ENCODE data around the gene NEK1.
"Not testable (repeated sequence)": the region's sequence is repeated elsewhere in the genome, so short reads cannot be mapped to it uniquely, and the experiment has no call there.

Gene NEK1

GRCh38 chr4:169573889-169574288 lies 38.5 kb downstream of the NEK1 start:
- H3K79me2 ChIP-seq (ENCODE audit: insufficient read depth, low read length): no peaks in the 10 kb centered on the region
- H3F3A ChIP-seq (ENCODE audit: low read depth): no peaks in the 10 kb centered on the region
- peaks cover 17% of the 10 kb centered on the region; the same call in 1 of the 2 replicates for H3K36me3 ChIP-seq (ENCODE audit: insufficient read depth, low read length)
- H3K9me2 ChIP-seq (replicated peaks; ENCODE audit: low read depth, low read length): no peaks in the 10 kb centered on the region
- peaks cover 11% of the 10 kb centered on the region for H3K4me1 ChIP-seq (ENCODE audit: insufficient read depth, low read length, poor library complexity, severe bottlenecking)
- no peak overlapping the region for H3K9ac ChIP-seq (ENCODE audit: low read depth, low read length, poor library complexity, severe bottlenecking)
- TF ChIP-seq EZH2phosphoT487 (IDR thresholded peaks at IDR 0.05; ENCODE audit: borderline replicate concordance) (no peak), CTCF (conservative IDR thresholded peaks at IDR 0.05; ENCODE audit: low read length) (no peak)
- no peaks in the 10 kb centered on the region for H3K9me3 ChIP-seq (ENCODE audit: insufficient read depth, low read depth, low read length)
- no peak overlapping the region for H3K4me2 ChIP-seq (ENCODE audit: low read depth, low read length, poor library complexity, severe bottlenecking)
- H2AFZ ChIP-seq (ENCODE audit: low read length): no peak overlapping the region
- no peak overlapping the region for H3K4me3 ChIP-seq (ENCODE audit: low read length, poor library complexity, severe bottlenecking)
- no peaks in the 10 kb centered on the region for H4K20me1 ChIP-seq (ENCODE audit: insufficient read depth, low read length, poor library complexity, severe bottlenecking)
- H3K27me3 ChIP-seq (ENCODE audit: insufficient read depth, low read length, poor library complexity, severe bottlenecking): no peaks in the 10 kb centered on the region

GRCh38 chr4:169571435-169571834 lies 40.9 kb downstream of the NEK1 start:
- Histone ChIP-seq H2AFZ (ENCODE audit: low read length) (no peak overlapping the region), H3K9me2 (replicated peaks; ENCODE audit: low read depth, low read length) (no peaks in the 10 kb centered on the region), H3K4me1 (ENCODE audit: insufficient read depth, low read length, poor library complexity, severe bottlenecking) (peaks cover 11% of the 10 kb centered on the region), H4K20me1 (ENCODE audit: insufficient read depth, low read length, poor library complexity, severe bottlenecking) (no peaks in the 10 kb centered on the region), H3K79me2 (ENCODE audit: insufficient read depth, low read length) (no peaks in the 10 kb centered on the region), H3F3A (ENCODE audit: low read depth) (no peaks in the 10 kb centered on the region), H3K36me3 (ENCODE audit: insufficient read depth, low read length) (peaks cover 17% of the 10 kb centered on the region; the same call in 1 of the 2 replicates), H3K27me3 (ENCODE audit: insufficient read depth, low read length, poor library complexity, severe bottlenecking) (no peaks in the 10 kb centered on the region), H3K9ac (ENCODE audit: low read depth, low read length, poor library complexity, severe bottlenecking) (no peak overlapping the region), H3K4me2 (ENCODE audit: low read depth, low read length, poor library complexity, severe bottlenecking) (no peak overlapping the region), H3K9me3 (ENCODE audit: insufficient read depth, low read depth, low read length) (no peaks in the 10 kb centered on the region), H3K4me3 (ENCODE audit: low read length, poor library complexity, severe bottlenecking) (no peak overlapping the region)
- TF ChIP-seq EZH2phosphoT487 (IDR thresholded peaks at IDR 0.05; ENCODE audit: borderline replicate concordance) (no peak), CTCF (conservative IDR thresholded peaks at IDR 0.05; ENCODE audit: low read length) (no peak)

- H3K79me2 ChIP-seq (ENCODE audit: insufficient read depth, low read length); H3K4me3 ChIP-seq (ENCODE audit: low read length, poor library complexity, severe bottlenecking); H3K4me2 ChIP-seq (ENCODE audit: low read depth, low read length, poor library complexity, severe bottlenecking): not testable (repeated sequence)
These were observed 41.4 kb downstream of the NEK1 start for GRCh38 chr4:169571012-169571411.

GRCh38 chr4:169570266-169570665 lies 42.1 kb downstream of the NEK1 start:
- not testable (repeated sequence) for H3F3A ChIP-seq (ENCODE audit: low read depth); H3K9me2 ChIP-seq (replicated peaks; ENCODE audit: low read depth, low read length); H3K9me3 ChIP-seq (ENCODE audit: insufficient read depth, low read depth, low read length); H3K79me2 ChIP-seq (ENCODE audit: insufficient read depth, low read length); H3K36me3 ChIP-seq (ENCODE audit: insufficient read depth, low read length); H4K20me1 ChIP-seq (ENCODE audit: insufficient read depth, low read length, poor library complexity, severe bottlenecking); H3K27me3 ChIP-seq (ENCODE audit: insufficient read depth, low read length, poor library complexity, severe bottlenecking); H3K4me3 ChIP-seq (ENCODE audit: low read length, poor library complexity, severe bottlenecking); H3K9ac ChIP-seq (ENCODE audit: low read depth, low read length, poor library complexity, severe bottlenecking); H3K4me2 ChIP-seq (ENCODE audit: low read depth, low read length, poor library complexity, severe bottlenecking); H2AFZ ChIP-seq (ENCODE audit: low read length)
- H3K4me1 ChIP-seq (ENCODE audit: insufficient read depth, low read length, poor library complexity, severe bottlenecking): peaks cover 11% of the 10 kb centered on the region

More at GRCh38 chr4:169571012-169571411, 41.4 kb downstream of the NEK1 start:
- H3K9ac ChIP-seq (ENCODE audit: low read depth, low read length, poor library complexity, severe bottlenecking); H3F3A ChIP-seq (ENCODE audit: low read depth); H3K9me3 ChIP-seq (ENCODE audit: insufficient read depth, low read depth, low read length); H3K27me3 ChIP-seq (ENCODE audit: insufficient read depth, low read length, poor library complexity, severe bottlenecking); H4K20me1 ChIP-seq (ENCODE audit: insufficient read depth, low read length, poor library complexity, severe bottlenecking); H3K9me2 ChIP-seq (replicated peaks; ENCODE audit: low read depth, low read length); H2AFZ ChIP-seq (ENCODE audit: low read length): not testable (repeated sequence)
- peaks cover 13% of the 10 kb centered on the region; the same call in 1 of the 2 replicates for H3K36me3 ChIP-seq (ENCODE audit: insufficient read depth, low read length)
- peaks cover 11% of the 10 kb centered on the region for H3K4me1 ChIP-seq (ENCODE audit: insufficient read depth, low read length, poor library complexity, severe bottlenecking)

GRCh38 chr4:169569188-169569587 lies 43.2 kb downstream of the NEK1 start:
- not testable (repeated sequence) for H3K27me3 ChIP-seq (ENCODE audit: insufficient read depth, low read length, poor library complexity, severe bottlenecking); H3K4me3 ChIP-seq (ENCODE audit: low read length, poor library complexity, severe bottlenecking); H3K9ac ChIP-seq (ENCODE audit: low read depth, low read length, poor library complexity, severe bottlenecking); H3K36me3 ChIP-seq (ENCODE audit: insufficient read depth, low read length); H3F3A ChIP-seq (ENCODE audit: low read depth); H3K79me2 ChIP-seq (ENCODE audit: insufficient read depth, low read length); H3K9me2 ChIP-seq (replicated peaks; ENCODE audit: low read depth, low read length); H3K4me1 ChIP-seq (ENCODE audit: insufficient read depth, low read length, poor library complexity, severe bottlenecking); H3K4me2 ChIP-seq (ENCODE audit: low read depth, low read length, poor library complexity, severe bottlenecking); H4K20me1 ChIP-seq (ENCODE audit: insufficient read depth, low read length, poor library complexity, severe bottlenecking); H3K9me3 ChIP-seq (ENCODE audit: insufficient read depth, low read depth, low read length); H2AFZ ChIP-seq (ENCODE audit: low read length)

All from Loucy (cell line).